NT2/D1 (cell line): ENCODE measurements around the gene FDPS.

ENCODE experiments used
- DNase-seq: peaks from one replicate; pipeline ENCODE4 v3.0.0-alpha.2; 2011; ENCODE audit warnings: low read depth, low spot score
- H3K27me3 ChIP-seq: 2 replicates; pipeline ENCODE4 v1.6.0; 2011; ENCODE audit warnings: mild to moderate bottlenecking; ENCODE audit not compliant: insufficient read length, insufficient read depth
- H3K36me3 ChIP-seq: 2 replicates; pipeline ENCODE4 v1.6.1; 2011; ENCODE audit warnings: mild to moderate bottlenecking, low read length, mixed read lengths; ENCODE audit not compliant: insufficient read depth, insufficient read length
- H3K4me1 ChIP-seq: 2 replicates; pipeline ENCODE4 v1.5.1; 2011; ENCODE audit not compliant: insufficient read depth, insufficient read length
- H3K4me3 ChIP-seq: 2 replicates; pipeline ENCODE4 v1.5.1; 2011; ENCODE audit warnings: low read depth; ENCODE audit not compliant: insufficient read length
- H3K9ac ChIP-seq: 2 replicates; pipeline ENCODE4 v1.6.0; 2011; ENCODE audit warnings: low read depth; ENCODE audit not compliant: insufficient read length
- H3K9me3 ChIP-seq: 2 replicates; pipeline ENCODE4 v1.5.1; 2011; ENCODE audit warnings: mild to moderate bottlenecking, low read length; ENCODE audit not compliant: insufficient read depth
- SUZ12 ChIP-seq: IDR thresholded peaks from 2 replicates; pipeline ENCODE4 v1.6.1; 2011; ENCODE audit not compliant: insufficient read length, insufficient read depth; ENCODE audit errors: extremely low read depth
- YY1 ChIP-seq: IDR thresholded peaks from 2 replicates; pipeline ENCODE4 v1.6.1; 2011; ENCODE audit not compliant: insufficient read length, insufficient read depth
- ZNF274 ChIP-seq: IDR thresholded peaks from 2 replicates; pipeline ENCODE4 v1.6.1; 2011; ENCODE audit warnings: mild to moderate bottlenecking, low read depth, low read length

Gene FDPS

GRCh38 chr1:155268630-155269029 lies 40.0 kb upstream of the FDPS start:
- H3K9ac ChIP-seq: no peak overlapping the region

GRCh38 chr1:155269381-155269780 lies 39.3 kb upstream of the FDPS start:
- peaks cover 77% of the 10 kb centered on the region for H3K36me3 ChIP-seq
- peaks cover 5% of the 10 kb centered on the region for H3K4me1 ChIP-seq
- DNase-seq: no peak
- no peaks in the 10 kb centered on the region for H3K9me3 ChIP-seq
- H3K4me3 ChIP-seq: no peak overlapping the region
- no peaks in the 10 kb centered on the region for H3K27me3 ChIP-seq
- TF ChIP-seq YY1 (no peak), SUZ12 (no peak), ZNF274 (no peak)
- H3K9ac ChIP-seq: peak overlapping the region; percentile 4

More at GRCh38 chr1:155268630-155269029, 40.0 kb upstream of the FDPS start:
- Histone ChIP-seq H3K4me3 (no peak overlapping the region), H3K4me1 (peaks cover 5% of the 10 kb centered on the region), H3K27me3 (no peaks in the 10 kb centered on the region), H3K36me3 (peaks cover 85% of the 10 kb centered on the region), H3K9me3 (no peaks in the 10 kb centered on the region)
- no peak for TF ChIP-seq ZNF274
- TF ChIP-seq YY1: no peak
- DNase-seq: no peak

DNA sequence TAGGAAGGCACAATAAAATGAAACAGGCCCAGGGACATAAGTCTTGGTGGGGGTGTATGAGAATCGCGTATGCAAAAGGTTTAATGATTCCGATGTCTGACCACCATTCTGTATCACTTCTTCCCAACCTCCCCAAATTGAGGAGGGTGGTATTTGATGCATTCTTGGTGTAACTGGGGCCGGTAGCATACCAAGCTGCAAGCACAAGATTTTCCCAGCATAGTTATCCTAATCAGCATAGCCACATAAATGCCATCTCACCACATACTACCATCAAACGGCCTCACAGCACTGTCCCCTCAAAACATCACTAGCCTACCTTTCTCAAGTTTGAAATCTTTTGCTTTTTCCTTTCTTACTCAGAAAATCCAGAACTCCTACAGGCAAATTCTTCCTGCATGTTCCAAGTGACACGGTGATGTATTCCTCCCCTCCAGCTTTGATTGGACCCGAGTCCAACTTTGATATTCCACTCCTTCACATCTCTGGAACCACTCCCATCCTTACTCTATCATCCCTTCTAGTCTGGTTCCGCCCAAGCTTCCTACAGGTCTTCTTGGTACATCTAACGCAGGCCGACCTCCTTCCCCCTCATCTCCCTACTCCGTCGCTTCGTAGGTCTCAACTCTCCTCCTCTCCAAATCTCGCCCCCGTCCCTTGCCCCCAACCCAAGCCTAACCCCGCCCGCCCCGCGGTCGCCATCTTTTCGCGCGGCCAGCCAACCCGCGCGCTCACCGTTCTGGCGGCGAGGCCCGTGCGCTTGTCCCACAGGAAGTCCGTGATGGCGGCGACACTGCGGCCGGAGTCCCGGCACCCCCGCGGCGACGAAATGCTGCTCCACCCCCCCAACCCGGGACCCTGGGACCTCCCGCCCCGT lies 36.0 kb upstream of the FDPS start:
- peaks cover 46% of the 10 kb centered on the region for H3K36me3 ChIP-seq
- no peak for DNase-seq
- H3K4me3 ChIP-seq: peak overlapping the region; percentile 63
- H3K4me1 ChIP-seq: peaks cover 6% of the 10 kb centered on the region
- peaks cover 11% of the 10 kb centered on the region for H3K9me3 ChIP-seq
- H3K27me3 ChIP-seq: peaks cover 7% of the 10 kb centered on the region
- peak overlapping the region; percentile 87 for H3K9ac ChIP-seq
- TF ChIP-seq YY1 (peak; percentile 36), ZNF274 (no peak)

DNA sequence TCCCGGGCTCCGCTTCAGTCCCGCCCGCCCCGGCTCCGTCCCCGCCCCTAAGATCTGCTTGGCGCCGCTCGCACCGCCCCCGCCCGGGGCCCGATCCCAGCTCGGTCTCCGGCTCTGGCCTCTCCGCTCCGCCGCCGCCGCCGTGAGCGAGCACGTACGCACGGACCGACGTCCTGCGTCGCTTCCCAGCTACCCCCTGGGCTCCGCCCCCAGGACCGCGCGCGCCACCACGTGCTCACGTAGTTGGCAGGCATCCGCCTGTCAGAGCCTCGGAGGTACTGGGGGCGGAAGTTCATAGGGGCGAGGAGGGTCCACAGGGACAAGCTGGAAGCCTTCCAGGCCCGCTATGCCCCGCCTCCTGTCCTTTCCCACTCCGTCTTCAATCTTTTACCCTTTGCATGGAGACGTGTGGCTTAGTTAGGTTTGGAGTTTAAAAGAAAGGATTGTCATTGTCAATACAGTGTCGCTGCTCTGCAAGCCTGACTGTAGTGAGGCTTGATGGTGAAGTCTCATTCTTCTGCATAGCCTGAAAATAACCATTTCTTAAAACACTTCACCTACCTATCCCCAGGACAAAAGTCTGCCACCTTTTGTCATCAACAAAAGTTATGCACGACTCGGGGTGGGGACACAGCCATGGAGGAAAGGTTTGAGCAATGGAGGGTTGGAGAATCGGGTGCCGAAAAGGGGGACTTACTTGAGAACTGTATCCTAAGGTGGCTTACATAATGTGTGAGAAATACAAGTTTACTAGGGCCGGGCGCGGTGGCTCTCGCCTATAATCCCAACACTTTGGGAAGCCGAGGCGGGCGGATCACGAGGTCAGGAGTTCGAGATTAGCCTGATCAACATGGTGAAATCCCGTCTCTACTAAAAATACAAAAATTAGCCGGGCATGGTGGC lies 35.1 kb upstream of the FDPS start, which contains the start of gene CLK2:
CLK2 (minus strand) TSS at position 162 of the 903 bp plus-strand sequence. CDS start 2,527 bp downstream, outside the sequence.
- H3K9me3 ChIP-seq: peaks cover 11% of the 10 kb centered on the region
- H3K4me3 ChIP-seq: peak within 1 kb of the TSS; percentile 63
- H3K4me1 ChIP-seq: peaks cover 10% of the 10 kb centered on the region
- TF ChIP-seq SUZ12 (no peak), YY1 (no peak), ZNF274 (no peak)
- peak; percentile 99 for DNase-seq
- peak within 1 kb of the TSS; percentile 87 for H3K9ac ChIP-seq
- peaks cover 37% of the 10 kb centered on the region for H3K36me3 ChIP-seq
- peaks cover 7% of the 10 kb centered on the region for H3K27me3 ChIP-seq

GRCh38 chr1:155277070-155277901 lies 31.4 kb upstream of the FDPS start, which contains the start of gene HCN3:
Gene HCN3 (plus strand): TSS chr1:155277463. CDS start chr1:155277591, 128 bp downstream.
- H3K27me3 ChIP-seq: peaks cover 7% of the 10 kb centered on the region
- peaks cover 3% of the 10 kb centered on the region for H3K36me3 ChIP-seq
- peak; percentile 100 for DNase-seq
- TF ChIP-seq ZNF274 (no peak), YY1 (no peak), SUZ12 (no peak)
- peak within 1 kb of the TSS; percentile 86 for H3K9ac ChIP-seq
- peaks cover 14% of the 10 kb centered on the region for H3K4me1 ChIP-seq
- H3K9me3 ChIP-seq: peaks cover 11% of the 10 kb centered on the region
- peak within 1 kb of the TSS; percentile 78 for H3K4me3 ChIP-seq

- peak; percentile 93 for DNase-seq
- H3K9ac ChIP-seq: peak overlapping the region; percentile 86
- TF ChIP-seq ZNF274 (no peak), SUZ12 (no peak), YY1 (no peak)
Observed at GRCh38 chr1:155277902-155278688, 30.6 kb upstream of the FDPS start.

More at GRCh38 chr1:155277902-155278688, 30.6 kb upstream of the FDPS start:
- Histone ChIP-seq H3K27me3 (peaks cover 7% of the 10 kb centered on the region), H3K4me1 (peaks cover 18% of the 10 kb centered on the region), H3K36me3 (peaks cover 4% of the 10 kb centered on the region), H3K9me3 (peaks cover 11% of the 10 kb centered on the region), H3K4me3 (peak overlapping the region; percentile 78)
